WTC11 (cell line): ENCODE results near the gene VASH1.

ENCODE experiments used
- ELF4 ChIP-seq: sonication (generic); formaldehyde crosslinking; IDR thresholded peaks from 2 replicates; pipeline ENCODE4 v1.8.1; 2022; ENCODE audit warnings: low read depth, mild to moderate bottlenecking, moderate library complexity, missing genetic modification reagents
- FOXJ3 ChIP-seq: sonication (generic); formaldehyde crosslinking; IDR thresholded peaks from 2 replicates; pipeline ENCODE4 v1.9.0; 2021; ENCODE audit warnings: missing genetic modification reagents, mild to moderate bottlenecking, borderline replicate concordance
- GABPB1 ChIP-seq: sonication (generic); formaldehyde crosslinking; IDR thresholded peaks from 2 replicates; pipeline ENCODE4 v1.8.1; 2023; ENCODE audit warnings: mild to moderate bottlenecking, missing genetic modification reagents
- NR2C2 ChIP-seq: sonication (generic); formaldehyde crosslinking; IDR thresholded peaks from 2 replicates; pipeline ENCODE4 v1.8.0; 2022; ENCODE audit warnings: mild to moderate bottlenecking, missing genetic modification reagents
- TF ChIP-seq, protein P1 (sequence below): fragments of 200-600 bp; IDR thresholded peaks from 2 replicates; pipeline ENCODE4 v1.8.0; 2022; ENCODE audit warnings: antibody characterized with exemption
- TF ChIP-seq, protein P2 (sequence below): sonication (generic); formaldehyde crosslinking; IDR thresholded peaks from 2 replicates; pipeline ENCODE4 v1.8.1; 2023; ENCODE audit warnings: mild to moderate bottlenecking, missing genetic modification reagents, moderate library complexity
- TF ChIP-seq, protein P3 (sequence below): sonication (generic); formaldehyde crosslinking; IDR thresholded peaks from 2 replicates; pipeline ENCODE4 v1.8.1; 2022; ENCODE audit warnings: low read depth, mild to moderate bottlenecking, moderate library complexity, missing genetic modification reagents, borderline replicate concordance
- TF ChIP-seq, protein P4 (sequence below): sonication (generic); formaldehyde crosslinking; IDR thresholded peaks from 2 replicates; pipeline ENCODE4 v1.8.0; 2022; ENCODE audit warnings: mild to moderate bottlenecking, missing genetic modification reagents
- TF ChIP-seq, protein P5 (sequence below): sonication (generic); formaldehyde crosslinking; IDR thresholded peaks from 2 replicates; pipeline ENCODE4 v1.8.0; 2022; ENCODE audit warnings: mild to moderate bottlenecking, missing genetic modification reagents

DNA sequence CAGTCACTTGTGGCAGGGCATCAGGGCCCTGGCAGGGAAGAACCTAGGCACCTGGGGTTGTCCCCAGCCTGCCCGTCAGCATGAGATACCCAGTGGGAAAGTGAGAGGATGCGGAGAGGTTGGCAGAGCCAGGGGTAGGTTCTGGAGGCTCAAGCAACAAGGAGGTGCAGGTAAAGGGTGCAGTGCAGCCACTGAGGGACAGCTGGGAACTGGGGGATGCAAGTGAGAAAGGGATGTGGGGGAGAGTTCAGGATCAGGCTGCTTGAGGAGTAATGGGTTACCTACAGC lies 18.7 kb downstream of the VASH1 start:
- TF ChIP-seq ELF4 (no peak), NR2C2 (CRISPR knock-in tag) (no peak), FOXJ3 (CRISPR knock-in tag) (no peak), GABPB1 (CRISPR knock-in tag) (no peak)
- TF ChIP-seq, protein P1, sequence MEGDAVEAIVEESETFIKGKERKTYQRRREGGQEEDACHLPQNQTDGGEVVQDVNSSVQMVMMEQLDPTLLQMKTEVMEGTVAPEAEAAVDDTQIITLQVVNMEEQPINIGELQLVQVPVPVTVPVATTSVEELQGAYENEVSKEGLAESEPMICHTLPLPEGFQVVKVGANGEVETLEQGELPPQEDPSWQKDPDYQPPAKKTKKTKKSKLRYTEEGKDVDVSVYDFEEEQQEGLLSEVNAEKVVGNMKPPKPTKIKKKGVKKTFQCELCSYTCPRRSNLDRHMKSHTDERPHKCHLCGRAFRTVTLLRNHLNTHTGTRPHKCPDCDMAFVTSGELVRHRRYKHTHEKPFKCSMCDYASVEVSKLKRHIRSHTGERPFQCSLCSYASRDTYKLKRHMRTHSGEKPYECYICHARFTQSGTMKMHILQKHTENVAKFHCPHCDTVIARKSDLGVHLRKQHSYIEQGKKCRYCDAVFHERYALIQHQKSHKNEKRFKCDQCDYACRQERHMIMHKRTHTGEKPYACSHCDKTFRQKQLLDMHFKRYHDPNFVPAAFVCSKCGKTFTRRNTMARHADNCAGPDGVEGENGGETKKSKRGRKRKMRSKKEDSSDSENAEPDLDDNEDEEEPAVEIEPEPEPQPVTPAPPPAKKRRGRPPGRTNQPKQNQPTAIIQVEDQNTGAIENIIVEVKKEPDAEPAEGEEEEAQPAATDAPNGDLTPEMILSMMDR: no peak
- TF ChIP-seq, protein P2, sequence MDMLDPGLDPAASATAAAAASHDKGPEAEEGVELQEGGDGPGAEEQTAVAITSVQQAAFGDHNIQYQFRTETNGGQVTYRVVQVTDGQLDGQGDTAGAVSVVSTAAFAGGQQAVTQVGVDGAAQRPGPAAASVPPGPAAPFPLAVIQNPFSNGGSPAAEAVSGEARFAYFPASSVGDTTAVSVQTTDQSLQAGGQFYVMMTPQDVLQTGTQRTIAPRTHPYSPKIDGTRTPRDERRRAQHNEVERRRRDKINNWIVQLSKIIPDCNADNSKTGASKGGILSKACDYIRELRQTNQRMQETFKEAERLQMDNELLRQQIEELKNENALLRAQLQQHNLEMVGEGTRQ: no peak
- TF ChIP-seq, protein P3, sequence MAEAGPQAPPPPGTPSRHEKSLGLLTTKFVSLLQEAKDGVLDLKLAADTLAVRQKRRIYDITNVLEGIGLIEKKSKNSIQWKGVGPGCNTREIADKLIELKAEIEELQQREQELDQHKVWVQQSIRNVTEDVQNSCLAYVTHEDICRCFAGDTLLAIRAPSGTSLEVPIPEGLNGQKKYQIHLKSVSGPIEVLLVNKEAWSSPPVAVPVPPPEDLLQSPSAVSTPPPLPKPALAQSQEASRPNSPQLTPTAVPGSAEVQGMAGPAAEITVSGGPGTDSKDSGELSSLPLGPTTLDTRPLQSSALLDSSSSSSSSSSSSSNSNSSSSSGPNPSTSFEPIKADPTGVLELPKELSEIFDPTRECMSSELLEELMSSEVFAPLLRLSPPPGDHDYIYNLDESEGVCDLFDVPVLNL (CRISPR knock-in tag): no peak
- TF ChIP-seq, protein P4, sequence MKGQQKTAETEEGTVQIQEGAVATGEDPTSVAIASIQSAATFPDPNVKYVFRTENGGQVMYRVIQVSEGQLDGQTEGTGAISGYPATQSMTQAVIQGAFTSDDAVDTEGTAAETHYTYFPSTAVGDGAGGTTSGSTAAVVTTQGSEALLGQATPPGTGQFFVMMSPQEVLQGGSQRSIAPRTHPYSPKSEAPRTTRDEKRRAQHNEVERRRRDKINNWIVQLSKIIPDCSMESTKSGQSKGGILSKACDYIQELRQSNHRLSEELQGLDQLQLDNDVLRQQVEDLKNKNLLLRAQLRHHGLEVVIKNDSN (CRISPR knock-in tag): no peak
- TF ChIP-seq, protein P5, sequence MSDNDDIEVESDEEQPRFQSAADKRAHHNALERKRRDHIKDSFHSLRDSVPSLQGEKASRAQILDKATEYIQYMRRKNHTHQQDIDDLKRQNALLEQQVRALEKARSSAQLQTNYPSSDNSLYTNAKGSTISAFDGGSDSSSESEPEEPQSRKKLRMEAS (CRISPR knock-in tag): no peak
